ENCODE measurements around the gene FFAR2. TPM values are rescaled to one million over a fixed set of nuclear protein-coding genes. Genes with fewer than 3 reads are reported as not detected.

Gene FFAR2
- total RNA-seq, 2 donors from 2014 or later = 0.22 to 0.82 TPM

- Histone ChIP-seq H3K9ac (ENCODE audit: low read depth in 2 of 2, low read length in 2 of 2) (no peak overlapping the region), H3K27ac (no peak overlapping the region), H3K27me3 (no peaks in the 10 kb centered on the region), H3K4me1 (no peaks in the 10 kb centered on the region), H3K9me3 (no peaks in the 10 kb centered on the region), H3K36me3 (no peaks in the 10 kb centered on the region), H3K4me3 (no peak overlapping the region)
- intact Hi-C loops (cut with DNase I) = no loop called here
- no peak for TF ChIP-seq CTCF (IDR thresholded peaks at IDR 0.05)
- DNase-seq = no peak
These were observed 39.7 kb downstream of the FFAR2 start for GRCh38 chr19:35487656-35488182.

GRCh38 chr19:35488677-35489076 lies 40.6 kb downstream of the FFAR2 start:
- no peaks in the 10 kb centered on the region for H3K4me1 ChIP-seq
- no peak overlapping the region for H3K27ac ChIP-seq
- H3K36me3 ChIP-seq = no peaks in the 10 kb centered on the region
- no peaks in the 10 kb centered on the region for H3K27me3 ChIP-seq
- H3K4me3 ChIP-seq = no peak overlapping the region
- no peaks in the 10 kb centered on the region for H3K9me3 ChIP-seq
- intact Hi-C loops (cut with DNase I) = no loop called here
- no peak for DNase-seq
- no peak for TF ChIP-seq CTCF (IDR thresholded peaks at IDR 0.05)
- H3K9ac ChIP-seq (ENCODE audit: low read depth in 2 of 2, low read length in 2 of 2) = no peak overlapping the region

GRCh38 chr19:35490364-35490763 lies 42.3 kb downstream of the FFAR2 start, which contains the start of gene KRTDAP:
Gene KRTDAP, minus strand, starts transcription at chr19:35490464. Its CDS starts 22 bp downstream, at chr19:35490442.
- Histone ChIP-seq H3K9ac (ENCODE audit: low read depth in 2 of 2, low read length in 2 of 2) (no peak within 1 kb of the TSS), H3K4me1 (no peaks in the 10 kb centered on the region), H3K4me3 (no peak within 1 kb of the TSS), H3K27me3 (no peaks in the 10 kb centered on the region), H3K27ac (no peak within 1 kb of the TSS), H3K9me3 (no peaks in the 10 kb centered on the region), H3K36me3 (no peaks in the 10 kb centered on the region)
- no peak for TF ChIP-seq CTCF (IDR thresholded peaks at IDR 0.05)
- intact Hi-C loops (cut with DNase I) = loop anchor here (10.0 kb wide), 2 partner anchors 136 to 216 kb away; partner anchors contain the start of gene FFAR3
- no peak for DNase-seq

- intact Hi-C loops (cut with DNase I) = loop anchor here (10.0 kb wide), 2 partner anchors 137 to 217 kb away; partner anchors contain the start of gene FFAR3
- Histone ChIP-seq H3K27ac (no peak overlapping the region), H3K4me3 (no peak overlapping the region), H3K4me1 (no peaks in the 10 kb centered on the region), H3K9ac (ENCODE audit: low read depth in 2 of 2, low read length in 2 of 2) (no peak overlapping the region), H3K27me3 (no peaks in the 10 kb centered on the region), H3K9me3 (no peaks in the 10 kb centered on the region), H3K36me3 (no peaks in the 10 kb centered on the region)
- no peak for TF ChIP-seq CTCF (IDR thresholded peaks at IDR 0.05)
- DNase-seq = no peak
These were observed 43.8 kb downstream of the FFAR2 start for GRCh38 chr19:35491836-35492360.

- no peaks in the 10 kb centered on the region for H3K4me1 ChIP-seq
These were observed 45.9 kb downstream of the FFAR2 start for GRCh38 chr19:35493971-35494370.

More at GRCh38 chr19:35493971-35494370, 45.9 kb downstream of the FFAR2 start:
- H3K9ac ChIP-seq (ENCODE audit: low read depth in 2 of 2, low read length in 2 of 2) = no peak overlapping the region
- intact Hi-C loops (cut with DNase I) = loop anchor here (10.0 kb wide), 2 partner anchors 139 to 219 kb away; partner anchors contain the start of gene FFAR3
- no peak overlapping the region for H3K27ac ChIP-seq
- DNase-seq = no peak
- H3K4me3 ChIP-seq = no peak overlapping the region
- H3K9me3 ChIP-seq = no peaks in the 10 kb centered on the region
- no peaks in the 10 kb centered on the region for H3K36me3 ChIP-seq
- no peaks in the 10 kb centered on the region for H3K27me3 ChIP-seq
- TF ChIP-seq CTCF (IDR thresholded peaks at IDR 0.05) = no peak

Measured in colonic mucosa (tissue), 4 donors.